ENCODE results near the gene ETV6.

The ETV6 gene

DNA sequence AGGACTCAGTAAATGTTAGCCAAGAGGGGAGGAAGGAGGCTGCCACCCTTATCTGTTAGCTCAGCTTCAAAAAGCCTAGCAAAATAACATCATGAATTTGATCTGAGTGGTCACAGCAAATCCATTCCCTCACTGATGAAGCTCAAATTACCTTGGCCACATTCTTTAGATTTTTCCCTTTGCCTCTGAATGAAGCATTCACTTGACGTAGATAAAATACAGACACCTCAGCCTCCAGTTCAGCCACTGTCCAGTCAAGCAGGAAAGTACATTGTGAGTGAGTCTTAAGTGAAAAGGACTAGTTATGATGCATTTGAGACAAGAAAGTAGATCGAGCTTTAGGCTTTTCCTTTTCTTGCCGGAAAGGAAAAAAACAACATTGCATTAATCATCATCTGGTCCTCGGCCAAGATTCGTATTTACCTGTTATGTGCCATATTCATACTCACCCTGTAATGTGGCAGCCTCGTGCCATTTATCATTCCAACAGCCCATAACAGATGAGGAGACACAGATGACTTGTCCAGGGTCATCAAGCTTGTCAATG, 146.5 kb downstream of the ETV6 start:
- H3K79me2 ChIP-seq (ENCODE audit: insufficient read depth, low read length), result peaks cover 85% of the 10 kb centered on the region

DNA sequence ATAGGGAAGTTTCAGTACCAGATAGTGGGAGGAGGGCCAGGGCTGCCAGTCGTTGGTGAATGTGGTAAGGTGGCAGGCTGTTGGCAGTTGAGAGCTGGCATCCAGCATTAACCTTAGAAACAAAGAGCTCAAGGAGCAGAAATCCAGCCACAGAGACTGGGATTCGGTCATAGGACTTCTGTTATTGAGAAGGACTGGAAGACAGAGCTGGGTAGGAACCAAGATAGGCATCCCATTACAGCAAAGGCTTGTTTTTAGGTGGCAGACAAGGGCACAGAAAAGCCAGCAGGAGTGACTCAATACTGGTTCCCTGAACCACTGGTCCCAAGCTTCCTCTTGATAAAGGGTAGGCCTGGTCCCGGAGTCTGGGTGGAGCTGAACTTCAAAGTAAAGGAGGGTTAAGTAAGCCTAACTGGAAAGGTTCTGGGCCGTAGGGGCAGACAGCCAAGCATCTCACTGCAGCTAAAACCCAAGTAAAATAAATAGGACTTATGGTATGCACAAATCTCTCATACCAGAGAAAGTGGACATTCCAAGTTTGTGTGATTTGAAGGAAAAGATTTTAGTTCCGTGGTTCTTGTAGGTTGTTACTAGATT, 147.9 kb downstream of the ETV6 start:
- Histone ChIP-seq H2AFZ (ENCODE audit: low read length) (no peak overlapping the region), H3K4me2 (ENCODE audit: low read depth, low read length, poor library complexity, severe bottlenecking) (peak overlapping the region; percentile 84), H3K79me2 (ENCODE audit: insufficient read depth, low read length) (peaks cover 85% of the 10 kb centered on the region)

More for the DNA sequence above, 146.5 kb downstream of the ETV6 start:
- Histone ChIP-seq H2AFZ (ENCODE audit: low read length) (no peak overlapping the region), H3K27me3 (ENCODE audit: insufficient read depth, low read length, poor library complexity, severe bottlenecking) (no peaks in the 10 kb centered on the region), H3K9ac (ENCODE audit: low read depth, low read length, poor library complexity, severe bottlenecking) (peak overlapping the region; percentile 90), H3K4me1 (ENCODE audit: insufficient read depth, low read length, poor library complexity, severe bottlenecking) (peaks cover 78% of the 10 kb centered on the region), H3K4me3 (ENCODE audit: low read length, poor library complexity, severe bottlenecking) (no peak overlapping the region), H3K9me2 (replicated peaks; ENCODE audit: low read depth, low read length) (no peaks in the 10 kb centered on the region), H4K20me1 (ENCODE audit: insufficient read depth, low read length, poor library complexity, severe bottlenecking) (no peaks in the 10 kb centered on the region), H3K36me3 (ENCODE audit: insufficient read depth, low read length) (peaks cover 10% of the 10 kb centered on the region), H3K4me2 (ENCODE audit: low read depth, low read length, poor library complexity, severe bottlenecking) (peak overlapping the region; percentile 84), H3K9me3 (ENCODE audit: insufficient read depth, low read depth, low read length) (no peaks in the 10 kb centered on the region), H3F3A (ENCODE audit: low read depth) (peaks cover 23% of the 10 kb centered on the region)
- no peak for TF ChIP-seq EZH2phosphoT487 (IDR thresholded peaks at IDR 0.05; ENCODE audit: borderline replicate concordance)
- TF ChIP-seq, protein P1, sequence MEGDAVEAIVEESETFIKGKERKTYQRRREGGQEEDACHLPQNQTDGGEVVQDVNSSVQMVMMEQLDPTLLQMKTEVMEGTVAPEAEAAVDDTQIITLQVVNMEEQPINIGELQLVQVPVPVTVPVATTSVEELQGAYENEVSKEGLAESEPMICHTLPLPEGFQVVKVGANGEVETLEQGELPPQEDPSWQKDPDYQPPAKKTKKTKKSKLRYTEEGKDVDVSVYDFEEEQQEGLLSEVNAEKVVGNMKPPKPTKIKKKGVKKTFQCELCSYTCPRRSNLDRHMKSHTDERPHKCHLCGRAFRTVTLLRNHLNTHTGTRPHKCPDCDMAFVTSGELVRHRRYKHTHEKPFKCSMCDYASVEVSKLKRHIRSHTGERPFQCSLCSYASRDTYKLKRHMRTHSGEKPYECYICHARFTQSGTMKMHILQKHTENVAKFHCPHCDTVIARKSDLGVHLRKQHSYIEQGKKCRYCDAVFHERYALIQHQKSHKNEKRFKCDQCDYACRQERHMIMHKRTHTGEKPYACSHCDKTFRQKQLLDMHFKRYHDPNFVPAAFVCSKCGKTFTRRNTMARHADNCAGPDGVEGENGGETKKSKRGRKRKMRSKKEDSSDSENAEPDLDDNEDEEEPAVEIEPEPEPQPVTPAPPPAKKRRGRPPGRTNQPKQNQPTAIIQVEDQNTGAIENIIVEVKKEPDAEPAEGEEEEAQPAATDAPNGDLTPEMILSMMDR (conservative IDR thresholded peaks at IDR 0.05; ENCODE audit: low read length), result no peak

GRCh38 chr12:11798006-11798708, 148.7 kb downstream of the ETV6 start:
- Histone ChIP-seq H3K36me3 (ENCODE audit: insufficient read depth, low read length) (no peaks in the 10 kb centered on the region; the same call in 1 of the 2 replicates), H3K4me1 (ENCODE audit: insufficient read depth, low read length, poor library complexity, severe bottlenecking) (peaks cover 96% of the 10 kb centered on the region), H3K9me2 (replicated peaks; ENCODE audit: low read depth, low read length) (no peaks in the 10 kb centered on the region), H3F3A (ENCODE audit: low read depth) (peaks cover 23% of the 10 kb centered on the region), H3K4me2 (ENCODE audit: low read depth, low read length, poor library complexity, severe bottlenecking) (peak overlapping the region; percentile 84), H3K79me2 (ENCODE audit: insufficient read depth, low read length) (peaks cover 85% of the 10 kb centered on the region), H3K9ac (ENCODE audit: low read depth, low read length, poor library complexity, severe bottlenecking) (peak overlapping the region; percentile 90), H3K9me3 (ENCODE audit: insufficient read depth, low read depth, low read length) (no peaks in the 10 kb centered on the region), H4K20me1 (ENCODE audit: insufficient read depth, low read length, poor library complexity, severe bottlenecking) (no peaks in the 10 kb centered on the region), H3K4me3 (ENCODE audit: low read length, poor library complexity, severe bottlenecking) (peak overlapping the region; percentile 42), H3K27me3 (ENCODE audit: insufficient read depth, low read length, poor library complexity, severe bottlenecking) (no peaks in the 10 kb centered on the region), H2AFZ (ENCODE audit: low read length) (no peak overlapping the region)
- no peak for TF ChIP-seq EZH2phosphoT487 (IDR thresholded peaks at IDR 0.05; ENCODE audit: borderline replicate concordance)
- TF ChIP-seq, protein P1 (conservative IDR thresholded peaks at IDR 0.05; ENCODE audit: low read length), result no peak

More for the DNA sequence above, 147.9 kb downstream of the ETV6 start:
- H3K4me3 ChIP-seq (ENCODE audit: low read length, poor library complexity, severe bottlenecking), result peak overlapping the region; percentile 42
- TF ChIP-seq EZH2phosphoT487 (IDR thresholded peaks at IDR 0.05; ENCODE audit: borderline replicate concordance), result no peak
- TF ChIP-seq, protein P1 (conservative IDR thresholded peaks at IDR 0.05; ENCODE audit: low read length), result no peak
- peaks cover 92% of the 10 kb centered on the region for H3K4me1 ChIP-seq (ENCODE audit: insufficient read depth, low read length, poor library complexity, severe bottlenecking)
- H3F3A ChIP-seq (ENCODE audit: low read depth), result peaks cover 23% of the 10 kb centered on the region
- no peaks in the 10 kb centered on the region for H3K9me2 ChIP-seq (replicated peaks; ENCODE audit: low read depth, low read length)
- H3K36me3 ChIP-seq (ENCODE audit: insufficient read depth, low read length), result no peaks in the 10 kb centered on the region; the same call in 1 of the 2 replicates
- no peaks in the 10 kb centered on the region for H3K27me3 ChIP-seq (ENCODE audit: insufficient read depth, low read length, poor library complexity, severe bottlenecking)
- H3K9me3 ChIP-seq (ENCODE audit: insufficient read depth, low read depth, low read length), result no peaks in the 10 kb centered on the region
- no peaks in the 10 kb centered on the region for H4K20me1 ChIP-seq (ENCODE audit: insufficient read depth, low read length, poor library complexity, severe bottlenecking)
- peak overlapping the region; percentile 90 for H3K9ac ChIP-seq (ENCODE audit: low read depth, low read length, poor library complexity, severe bottlenecking)
